Measurements from ENCODE around the gene SH3TC1. TPM values are rescaled to one million over a fixed set of nuclear protein-coding genes. Genes with fewer than 3 reads are reported as not detected.
A peak's percentile ranks its signal among the peaks of the same experiment; 100 is the strongest.

The SH3TC1 gene
- total RNA-seq, 1 donor from 2014 or later: 64.5 TPM

DNA sequence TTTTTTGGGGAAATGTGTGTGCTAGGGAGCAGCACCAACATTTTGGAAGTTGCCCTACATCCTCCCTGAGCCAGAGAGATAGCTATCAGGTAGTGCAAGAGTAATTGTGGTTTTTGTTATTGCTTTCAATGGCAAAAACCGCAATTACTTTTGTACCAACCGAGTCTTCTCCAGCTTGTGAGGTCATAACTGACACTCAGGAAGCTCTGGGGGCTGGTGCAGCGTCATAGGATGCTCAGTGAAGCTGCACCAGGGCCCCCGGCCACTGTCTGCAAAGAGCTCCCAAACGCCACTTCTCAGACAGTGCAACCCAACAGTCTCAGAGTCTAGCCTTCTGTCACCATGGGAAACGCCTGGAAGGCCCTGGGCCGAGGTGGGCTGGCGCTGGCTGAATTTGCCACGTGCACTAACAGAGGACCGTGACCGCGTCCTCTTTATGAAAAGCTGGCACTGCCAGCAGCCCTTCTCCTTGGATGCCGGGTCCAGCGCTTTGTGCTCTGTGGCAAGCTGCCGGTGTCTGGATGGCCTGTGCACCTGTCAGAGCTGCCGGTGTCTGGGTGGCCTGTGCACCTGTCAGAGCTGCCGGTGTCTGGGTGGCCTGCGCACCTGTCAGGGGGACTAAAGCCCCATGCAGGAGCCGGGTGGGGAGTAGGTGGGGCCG, 19.4 kb downstream of the SH3TC1 start:
- no peaks in the 10 kb centered on the region for H3K36me3 ChIP-seq
- TF ChIP-seq, protein P1, sequence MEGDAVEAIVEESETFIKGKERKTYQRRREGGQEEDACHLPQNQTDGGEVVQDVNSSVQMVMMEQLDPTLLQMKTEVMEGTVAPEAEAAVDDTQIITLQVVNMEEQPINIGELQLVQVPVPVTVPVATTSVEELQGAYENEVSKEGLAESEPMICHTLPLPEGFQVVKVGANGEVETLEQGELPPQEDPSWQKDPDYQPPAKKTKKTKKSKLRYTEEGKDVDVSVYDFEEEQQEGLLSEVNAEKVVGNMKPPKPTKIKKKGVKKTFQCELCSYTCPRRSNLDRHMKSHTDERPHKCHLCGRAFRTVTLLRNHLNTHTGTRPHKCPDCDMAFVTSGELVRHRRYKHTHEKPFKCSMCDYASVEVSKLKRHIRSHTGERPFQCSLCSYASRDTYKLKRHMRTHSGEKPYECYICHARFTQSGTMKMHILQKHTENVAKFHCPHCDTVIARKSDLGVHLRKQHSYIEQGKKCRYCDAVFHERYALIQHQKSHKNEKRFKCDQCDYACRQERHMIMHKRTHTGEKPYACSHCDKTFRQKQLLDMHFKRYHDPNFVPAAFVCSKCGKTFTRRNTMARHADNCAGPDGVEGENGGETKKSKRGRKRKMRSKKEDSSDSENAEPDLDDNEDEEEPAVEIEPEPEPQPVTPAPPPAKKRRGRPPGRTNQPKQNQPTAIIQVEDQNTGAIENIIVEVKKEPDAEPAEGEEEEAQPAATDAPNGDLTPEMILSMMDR (IDR thresholded peaks at IDR 0.05): no peak

DNA sequence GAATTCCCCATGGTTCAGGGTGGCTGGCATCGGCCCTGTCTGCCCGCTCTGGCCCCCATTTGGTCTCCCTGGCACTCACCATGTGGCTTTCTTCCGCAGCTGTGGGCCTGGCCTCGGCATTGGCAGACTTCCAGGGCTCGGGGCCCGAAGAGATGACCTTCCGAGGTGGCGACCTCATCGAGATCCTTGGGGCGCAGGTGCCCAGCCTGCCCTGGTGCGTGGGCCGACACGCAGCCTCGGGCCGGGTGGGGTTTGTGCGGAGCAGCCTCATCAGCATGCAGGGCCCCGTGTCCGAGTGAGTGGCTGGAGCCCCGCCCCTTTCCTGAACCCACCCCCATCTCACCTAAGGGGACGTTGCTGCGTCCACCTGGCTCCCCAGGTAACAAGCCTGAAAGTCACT, 20.1 kb downstream of the SH3TC1 start:
- Histone ChIP-seq H3K4me1 (no peaks in the 10 kb centered on the region), H3K9me3 (no peaks in the 10 kb centered on the region), H3K27me3 (no peaks in the 10 kb centered on the region), H3K36me3 (no peaks in the 10 kb centered on the region), H3K27ac (no peak overlapping the region), H3K4me3 (no peak overlapping the region)
- no peak for DNase-seq (ENCODE audit: low spot score in 2 of 2)
- intact Hi-C loops (cut with DNase I): no loop called here
- TF ChIP-seq, protein P1 (IDR thresholded peaks at IDR 0.05): no peak

More for the DNA sequence above, 19.4 kb downstream of the SH3TC1 start:
- no peaks in the 10 kb centered on the region for H3K9me3 ChIP-seq
- no peaks in the 10 kb centered on the region for H3K27me3 ChIP-seq
- no peak overlapping the region for H3K4me3 ChIP-seq
- no peaks in the 10 kb centered on the region for H3K4me1 ChIP-seq
- no peak overlapping the region for H3K27ac ChIP-seq
- DNase-seq (ENCODE audit: low spot score in 2 of 2): no peak
- intact Hi-C loops (cut with DNase I): no loop called here

DNA sequence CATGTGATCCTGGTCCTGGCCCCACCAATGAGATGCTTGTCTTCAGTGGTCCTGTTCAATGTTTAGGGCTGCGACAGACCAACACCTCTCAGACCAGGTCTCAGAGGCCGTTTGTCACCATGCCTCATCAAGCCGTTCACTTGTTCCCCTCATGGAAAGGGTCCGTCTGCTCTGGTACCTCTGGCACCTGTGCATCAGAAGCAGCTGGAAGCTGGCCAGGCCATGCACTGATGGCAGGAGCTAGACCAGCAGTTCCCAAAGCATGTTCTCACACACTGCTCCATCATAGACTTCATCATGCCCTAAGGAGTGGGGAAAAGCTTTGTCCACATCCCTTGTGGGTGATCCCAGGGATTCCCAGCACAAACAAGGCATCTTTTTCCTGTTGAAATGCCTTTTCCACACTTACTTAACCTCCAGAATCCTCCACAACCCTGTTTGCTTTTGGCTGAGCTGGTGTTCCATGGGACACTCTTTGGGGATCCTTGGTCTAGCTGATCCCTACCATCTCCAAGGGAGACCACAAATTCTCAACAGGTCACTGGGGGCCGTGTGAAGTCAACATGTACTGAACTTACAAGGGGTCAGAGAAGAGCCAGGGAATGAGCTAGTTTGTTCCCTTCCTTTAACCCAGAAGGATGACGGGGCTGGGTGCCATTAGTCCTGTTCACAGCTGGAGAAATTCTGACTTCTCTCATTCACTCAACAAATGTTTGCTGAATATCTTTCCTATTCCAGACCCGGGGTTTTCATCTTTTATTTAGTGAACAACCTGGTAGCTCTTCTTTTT, 21.8 kb downstream of the SH3TC1 start:
- TF ChIP-seq, protein P1 (IDR thresholded peaks at IDR 0.05): no peak
- no peak overlapping the region for H3K4me3 ChIP-seq
- DNase-seq (ENCODE audit: low spot score in 2 of 2): no peak
- no peak overlapping the region for H3K27ac ChIP-seq
- H3K27me3 ChIP-seq: no peaks in the 10 kb centered on the region
- no peaks in the 10 kb centered on the region for H3K4me1 ChIP-seq
- intact Hi-C loops (cut with DNase I): no loop called here
- no peaks in the 10 kb centered on the region for H3K36me3 ChIP-seq
- no peaks in the 10 kb centered on the region for H3K9me3 ChIP-seq

DNA sequence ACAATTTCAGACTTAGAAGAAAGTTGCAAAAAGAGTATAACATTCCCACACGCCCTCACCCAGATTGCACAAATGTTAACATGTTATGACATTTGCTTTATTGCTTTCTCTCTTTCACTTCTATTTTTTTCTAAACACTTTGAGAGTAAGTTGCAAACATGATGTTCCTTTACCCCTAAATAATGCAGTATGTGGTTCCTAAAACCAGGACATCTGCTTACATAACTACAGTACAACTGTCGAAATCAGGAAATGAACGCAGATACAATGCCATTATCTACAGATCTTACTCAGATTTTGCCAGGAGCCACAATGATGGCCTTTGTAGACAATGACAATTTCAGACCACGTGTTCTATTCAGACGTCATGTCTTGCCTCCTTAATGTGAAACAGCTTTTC, 22.4 kb downstream of the SH3TC1 start:
- no peak overlapping the region for H3K27ac ChIP-seq
- intact Hi-C loops (cut with DNase I): no loop called here
- H3K9me3 ChIP-seq: no peaks in the 10 kb centered on the region
- TF ChIP-seq, protein P1 (IDR thresholded peaks at IDR 0.05): no peak
- H3K36me3 ChIP-seq: no peaks in the 10 kb centered on the region
- no peak overlapping the region for H3K4me3 ChIP-seq
- peaks cover 0 to 2% of the 10 kb centered on the region in 2 donors for H3K4me1 ChIP-seq
- no peaks in the 10 kb centered on the region for H3K27me3 ChIP-seq
- DNase-seq (ENCODE audit: low spot score in 2 of 2): no peak

DNA sequence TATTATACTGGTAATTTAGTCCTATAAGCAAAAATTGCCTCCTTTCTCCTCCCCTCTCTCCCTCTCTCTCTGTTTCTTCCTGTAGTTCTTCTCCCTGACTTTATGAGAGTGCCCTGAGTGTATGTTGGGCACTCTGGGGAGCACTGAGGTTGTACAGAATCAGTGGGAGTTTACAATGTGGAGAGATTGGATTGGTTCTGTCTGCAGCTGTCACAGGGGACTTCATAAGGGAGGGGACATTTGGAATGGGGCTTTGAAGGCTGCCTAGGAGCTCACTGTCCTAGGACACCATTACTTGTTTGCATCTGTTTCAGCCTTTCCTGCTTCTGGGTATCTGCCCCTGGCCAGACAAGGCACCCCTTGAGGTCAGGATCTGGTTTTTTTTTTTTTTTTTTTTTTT, 22.9 kb downstream of the SH3TC1 start:
- peaks cover 0 to 2% of the 10 kb centered on the region in 2 donors for H3K4me1 ChIP-seq
- H3K27me3 ChIP-seq: no peaks in the 10 kb centered on the region
- no peaks in the 10 kb centered on the region for H3K9me3 ChIP-seq
- no peak overlapping the region for H3K4me3 ChIP-seq
- intact Hi-C loops (cut with DNase I): no loop called here
- DNase-seq (ENCODE audit: low spot score in 2 of 2): no peak
- TF ChIP-seq, protein P1 (IDR thresholded peaks at IDR 0.05): no peak
- H3K27ac ChIP-seq: peak overlapping the region in 1 of 2 donors; percentile 56
- no peaks in the 10 kb centered on the region for H3K36me3 ChIP-seq
